VCaP (cell line): ENCODE measurements around the gene GTPBP8.
A peak's percentile ranks its signal among the peaks of the same experiment; 100 is the strongest.
"Not testable (repeated sequence)": the region's sequence is repeated elsewhere in the genome, so short reads cannot be mapped to it uniquely, and the experiment has no call there.

ENCODE experiments used
- H3K27ac ChIP-seq: fragments of 450-650 bp; 2 replicates; pipeline ENCODE4 v1.5.1; 2017
- TF ChIP-seq, protein P1 (sequence below): fragments of 450-650 bp; conservative IDR thresholded peaks from 2 replicates; pipeline ENCODE4 v1.5.1; 2017; ENCODE audit warnings: mild to moderate bottlenecking, moderate library complexity

GTPBP8 gene

DNA sequence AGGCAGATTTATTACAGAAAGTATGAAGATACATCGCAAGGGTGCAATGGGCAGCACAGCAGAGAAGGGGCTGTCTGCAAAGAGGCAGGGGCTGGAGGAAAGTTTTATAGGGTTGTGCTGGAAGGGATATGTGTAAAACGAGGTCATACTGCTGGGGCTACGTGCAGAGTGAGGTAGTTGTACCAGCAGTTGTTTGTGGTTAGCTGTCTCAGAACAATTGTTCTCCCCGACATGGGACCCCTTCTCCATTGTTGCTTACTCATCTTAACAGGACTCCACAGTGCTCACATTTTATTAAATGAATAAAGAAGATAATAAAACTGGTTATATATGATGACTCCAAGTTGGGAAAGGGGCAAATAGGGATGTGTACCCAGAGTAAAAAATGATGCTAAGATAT lies 49.4 kb downstream of the GTPBP8 start:
- TF ChIP-seq, protein P1, sequence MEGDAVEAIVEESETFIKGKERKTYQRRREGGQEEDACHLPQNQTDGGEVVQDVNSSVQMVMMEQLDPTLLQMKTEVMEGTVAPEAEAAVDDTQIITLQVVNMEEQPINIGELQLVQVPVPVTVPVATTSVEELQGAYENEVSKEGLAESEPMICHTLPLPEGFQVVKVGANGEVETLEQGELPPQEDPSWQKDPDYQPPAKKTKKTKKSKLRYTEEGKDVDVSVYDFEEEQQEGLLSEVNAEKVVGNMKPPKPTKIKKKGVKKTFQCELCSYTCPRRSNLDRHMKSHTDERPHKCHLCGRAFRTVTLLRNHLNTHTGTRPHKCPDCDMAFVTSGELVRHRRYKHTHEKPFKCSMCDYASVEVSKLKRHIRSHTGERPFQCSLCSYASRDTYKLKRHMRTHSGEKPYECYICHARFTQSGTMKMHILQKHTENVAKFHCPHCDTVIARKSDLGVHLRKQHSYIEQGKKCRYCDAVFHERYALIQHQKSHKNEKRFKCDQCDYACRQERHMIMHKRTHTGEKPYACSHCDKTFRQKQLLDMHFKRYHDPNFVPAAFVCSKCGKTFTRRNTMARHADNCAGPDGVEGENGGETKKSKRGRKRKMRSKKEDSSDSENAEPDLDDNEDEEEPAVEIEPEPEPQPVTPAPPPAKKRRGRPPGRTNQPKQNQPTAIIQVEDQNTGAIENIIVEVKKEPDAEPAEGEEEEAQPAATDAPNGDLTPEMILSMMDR: no peak
- H3K27ac ChIP-seq: no peak overlapping the region

DNA sequence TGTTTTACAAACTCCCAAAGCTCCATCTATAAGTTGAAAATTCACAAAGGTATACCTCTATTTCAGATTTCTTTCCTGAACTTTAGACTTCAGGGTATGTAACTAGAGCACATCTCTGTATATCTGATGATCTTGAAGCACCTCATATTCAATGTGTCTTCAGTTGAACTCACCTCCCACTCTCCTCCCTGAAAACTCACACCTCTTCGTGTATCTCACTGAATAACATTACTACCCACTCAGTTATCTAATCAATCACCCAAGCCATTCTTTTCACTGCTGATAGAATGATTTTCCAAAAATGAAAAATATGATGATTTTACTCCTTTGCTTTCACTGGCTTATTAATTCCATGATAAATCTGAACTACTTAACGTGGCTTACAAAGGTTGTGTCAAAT lies 52.9 kb downstream of the GTPBP8 start:
- H3K27ac ChIP-seq: no peak overlapping the region
- TF ChIP-seq, protein P1: no peak

DNA sequence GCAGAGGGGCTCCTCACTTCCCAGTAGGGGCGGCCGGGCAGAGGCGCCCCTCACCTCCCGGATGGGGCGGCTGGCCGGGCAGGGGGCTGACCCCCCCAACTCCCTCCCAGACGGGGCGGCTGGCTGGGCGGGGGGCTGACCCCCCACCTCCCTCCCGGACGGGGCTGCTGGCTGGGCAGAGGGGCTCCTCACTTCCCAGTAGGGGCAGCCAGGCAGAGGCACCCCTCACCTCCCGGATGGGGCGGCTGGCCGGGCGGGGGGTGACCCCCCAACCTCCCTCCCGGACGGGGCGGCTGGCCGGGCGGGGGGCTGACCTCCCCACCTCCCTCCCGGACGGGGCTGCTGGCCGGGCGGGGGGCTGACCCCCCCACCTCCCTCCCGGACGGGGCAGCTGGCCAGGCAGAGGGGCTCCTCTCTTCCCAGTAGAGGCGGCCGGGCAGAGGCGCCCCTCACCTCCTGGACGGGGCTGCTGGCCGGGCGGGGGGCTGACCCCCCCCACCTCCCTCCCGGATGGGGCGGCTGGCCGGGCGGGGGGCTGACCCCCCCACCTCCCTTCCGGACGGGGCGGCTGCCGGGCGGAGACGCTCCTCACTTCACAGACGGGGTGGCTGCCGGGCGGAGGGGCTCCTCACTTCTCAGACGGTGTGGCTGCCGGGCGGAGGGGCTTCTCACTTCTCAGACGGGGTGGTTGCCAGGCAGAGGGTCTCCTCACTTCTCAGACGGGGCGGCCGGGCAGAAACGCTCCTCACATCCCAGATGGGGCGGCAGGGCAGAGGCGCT lies 55.6 kb downstream of the GTPBP8 start:
- not testable (repeated sequence) for H3K27ac ChIP-seq

DNA sequence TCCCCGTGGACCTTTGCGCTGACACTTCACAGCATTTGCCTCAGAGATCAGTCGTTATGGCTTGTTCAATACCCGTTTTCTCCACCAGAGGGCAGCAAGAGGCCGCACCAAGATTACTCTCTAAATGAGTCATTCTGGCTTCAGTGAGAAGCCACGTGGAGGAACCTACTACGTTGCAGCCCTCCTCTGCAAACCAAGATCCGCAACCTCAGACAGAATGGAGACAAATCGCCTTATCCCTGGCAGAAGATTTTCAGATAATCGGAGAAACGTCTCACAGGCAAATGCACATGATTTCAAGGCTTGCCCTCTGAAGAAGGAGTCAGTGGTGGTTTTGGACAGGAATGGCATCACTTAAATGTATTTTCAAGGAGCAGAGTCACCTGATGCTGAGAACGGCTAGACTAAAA lies 60.5 kb downstream of the GTPBP8 start:
- TF ChIP-seq, protein P1: peak; percentile 91
- H3K27ac ChIP-seq: no peak overlapping the region
